Measurements from ENCODE around the gene RRP9. TPM values are rescaled to one million over a fixed set of nuclear protein-coding genes. Genes with fewer than 3 reads are reported as not detected.
"Not testable (repeated sequence)": the region's sequence is repeated elsewhere in the genome, so short reads cannot be mapped to it uniquely, and the experiment has no call there.

Gene RRP9
- total and polyA plus RNA-seq, 12 donors, result 8.5 to 30.2 (median 10.1) TPM

GRCh38 chr3:51929420-51930003 is 12.2 kb downstream of the RRP9 start:
- Histone ChIP-seq H3K36me3 (peaks cover 0 to 29% (median 11%) of the 10 kb centered on the region in 9 donors), H3K27me3 (no peaks in the 10 kb centered on the region), H3K27ac (no peak overlapping the region), H3K9me3 (no peaks in the 10 kb centered on the region), H3K4me1 (no peaks in the 10 kb centered on the region), H3K4me3 (no peak overlapping the region)
- DNase-seq (no peak), ATAC-seq (no peak)
- intact Hi-C loops (cut with DNase I), result no loop called here
- TF ChIP-seq CTCF (IDR thresholded peaks at IDR 0.05), result no peak
- 73 to 74% methylated on average over 5 of the region's 5 CpGs for WGBS, 2 donors

GRCh38 chr3:51928981-51929380 is 12.7 kb downstream of the RRP9 start:
- ATAC-seq, result peak in 2 of 8 donors; percentile 26 to 28
- H3K27me3 ChIP-seq; H3K4me3 ChIP-seq; H3K4me1 ChIP-seq; H3K27ac ChIP-seq; DNase-seq; H3K9me3 ChIP-seq; intact Hi-C loops (cut with DNase I): not testable (repeated sequence)
- H3K36me3 ChIP-seq, result peaks cover 0 to 24% (median 6%) of the 10 kb centered on the region in 9 donors
- WGBS, 2 donors, result 81 to 86% methylated on average over 3 of the region's 3 CpGs

GRCh38 chr3:51928438-51928837 is 13.3 kb downstream of the RRP9 start:
- Histone ChIP-seq H3K9me3 (no peaks in the 10 kb centered on the region), H3K27me3 (no peaks in the 10 kb centered on the region), H3K36me3 (peaks cover 0 to 18% (median 2%) of the 10 kb centered on the region in 9 donors), H3K4me1 (no peaks in the 10 kb centered on the region), H3K4me3 (no peak overlapping the region), H3K27ac (no peak overlapping the region)
- DNase-seq (no peak), ATAC-seq (peak in 2 of 8 donors; percentile 22 to 25)
- TF ChIP-seq CTCF (IDR thresholded peaks at IDR 0.05), result no peak
- intact Hi-C loops (cut with DNase I), result no loop called here
- 92 to 93% methylated on average over 7 of the region's 7 CpGs for WGBS, 2 donors

- no peak overlapping the region for H3K4me3 ChIP-seq
- no peak for DNase-seq
- intact Hi-C loops (cut with DNase I), result no loop called here
Observed at GRCh38 chr3:51927061-51927977, 14.4 kb downstream of the RRP9 start.

More at GRCh38 chr3:51927061-51927977, 14.4 kb downstream of the RRP9 start:
- no peak for TF ChIP-seq CTCF (IDR thresholded peaks at IDR 0.05)
- H3K27me3 ChIP-seq, result no peaks in the 10 kb centered on the region
- H3K36me3 ChIP-seq, result peaks cover 0 to 7% (median 0%) of the 10 kb centered on the region in 9 donors
- WGBS, 2 donors, result 89 to 91% methylated on average over 5 of the region's 5 CpGs
- no peaks in the 10 kb centered on the region for H3K4me1 ChIP-seq
- H3K9me3 ChIP-seq, result no peaks in the 10 kb centered on the region
- no peak for ATAC-seq
- H3K27ac ChIP-seq, result no peak overlapping the region

Data from heart right ventricle (tissue), 16 donors.